OCI-M2 (cell line): Measurements from ENCODE around the gene TRMT11.
"Not testable (repeated sequence)": the region's sequence is repeated elsewhere in the genome, so short reads cannot be mapped to it uniquely, and the experiment has no call there.

Experiments
- DNase-seq: peaks from one replicate; lab custom pipeline; 2025; ENCODE audit not compliant: unreplicated experiment; lab: John Stamatoyannopoulos, UW

TRMT11 gene

GRCh38 chr6:125986301-125987025, at the start of gene TRMT11:
TSS of gene TRMT11 (plus strand) at chr6:125986540. CDS start at chr6:125986551, 11 bp downstream.
- peak; percentile 59 for DNase-seq

DNA sequence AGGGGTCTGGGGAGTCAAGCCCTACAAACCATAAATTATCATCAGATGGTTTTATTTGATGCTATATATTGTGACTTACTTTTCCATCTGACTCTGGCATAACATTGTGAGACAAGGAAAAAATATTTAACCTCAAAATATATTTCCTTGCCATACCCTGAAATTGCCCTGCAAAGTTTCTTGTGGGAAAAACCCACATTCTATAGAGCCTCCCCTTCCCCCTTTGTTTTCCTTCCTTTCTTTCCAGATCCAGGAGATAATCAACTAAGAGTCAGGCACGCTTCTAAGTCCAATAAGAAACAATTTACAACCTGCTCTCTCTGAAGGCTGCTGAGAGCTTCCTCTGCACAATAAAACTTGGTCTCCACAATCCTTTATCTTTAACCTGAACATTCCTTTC, 47.3 kb upstream of the TRMT11 start:
- no peak for DNase-seq

GRCh38 chr6:125939791-125940190, 46.5 kb upstream of the TRMT11 start:
- no peak for DNase-seq

- DNase-seq: no peak
Measured at GRCh38 chr6:125940247-125941041, 45.9 kb upstream of the TRMT11 start.

- no peak for DNase-seq
Measured at GRCh38 chr6:125942672-125943527, 43.4 kb upstream of the TRMT11 start.

DNA sequence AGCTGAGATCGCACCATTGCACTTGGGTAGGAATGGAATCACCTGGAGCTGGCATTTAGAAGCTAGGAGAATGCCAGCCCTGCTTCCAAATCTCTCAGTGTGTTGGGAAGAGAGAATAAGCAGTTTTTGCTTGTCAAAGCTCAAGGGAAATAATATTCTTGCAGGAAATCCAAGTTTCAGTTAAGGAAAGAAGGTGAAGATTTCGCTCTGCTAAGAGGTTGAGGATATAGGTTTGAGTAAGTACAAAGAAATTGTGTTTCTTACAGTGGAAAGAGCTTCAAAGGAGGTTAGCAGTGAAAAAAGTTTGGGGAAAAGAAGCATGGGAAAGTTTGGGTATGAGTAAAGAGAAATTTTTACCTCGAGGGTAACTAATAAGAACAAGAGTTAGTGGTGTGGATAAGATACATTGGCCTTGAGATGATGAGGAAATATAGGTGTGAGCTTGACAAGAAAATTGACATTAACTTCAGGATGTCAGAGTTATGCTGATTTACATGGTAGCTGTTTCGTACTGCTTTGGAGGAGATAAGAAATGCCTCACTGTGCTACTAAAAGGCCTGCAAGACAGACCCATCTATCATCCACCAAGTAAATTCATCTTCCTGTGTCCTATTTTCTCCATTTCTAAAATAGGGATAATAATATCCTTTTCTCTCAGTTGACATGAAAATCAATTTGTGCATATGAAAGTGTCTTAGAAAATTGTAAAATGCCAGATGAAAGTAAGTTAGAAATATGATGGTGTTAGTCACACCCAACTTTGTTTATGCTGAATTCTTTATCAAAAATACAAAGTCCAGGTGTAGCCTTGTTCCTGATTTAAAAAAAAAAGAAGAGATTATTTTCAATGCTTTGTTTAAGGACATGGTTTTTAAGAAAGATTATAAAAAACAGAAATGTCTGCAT, 42.6 kb upstream of the TRMT11 start:
- DNase-seq: no peak

- no peak for DNase-seq
Measured at GRCh38 chr6:125944434-125944816, 41.9 kb upstream of the TRMT11 start.

GRCh38 chr6:125944896-125945295, 41.4 kb upstream of the TRMT11 start:
- no peak for DNase-seq

- DNase-seq: no peak
Measured at GRCh38 chr6:125945378-125946141, 40.8 kb upstream of the TRMT11 start.

DNA sequence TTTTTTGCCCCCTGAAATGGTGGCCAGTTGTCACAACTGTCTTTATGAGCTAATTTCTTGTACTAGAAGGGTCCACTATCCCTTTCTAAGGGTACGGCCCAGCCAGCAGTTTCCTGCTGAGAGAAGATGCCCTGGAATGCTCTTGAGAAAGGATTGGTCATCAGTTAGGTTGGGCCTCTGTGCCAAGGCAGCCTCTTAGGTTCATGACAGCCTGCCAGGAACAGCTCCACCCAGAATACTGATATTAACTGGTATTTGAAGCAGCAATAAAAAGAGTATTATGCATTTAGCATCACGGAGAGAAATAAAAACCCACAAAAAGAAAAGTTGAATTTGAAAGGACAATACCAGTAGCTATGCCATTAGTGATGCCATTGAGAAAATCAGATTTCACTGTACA, 38.7 kb upstream of the TRMT11 start:
- DNase-seq: no peak

DNA sequence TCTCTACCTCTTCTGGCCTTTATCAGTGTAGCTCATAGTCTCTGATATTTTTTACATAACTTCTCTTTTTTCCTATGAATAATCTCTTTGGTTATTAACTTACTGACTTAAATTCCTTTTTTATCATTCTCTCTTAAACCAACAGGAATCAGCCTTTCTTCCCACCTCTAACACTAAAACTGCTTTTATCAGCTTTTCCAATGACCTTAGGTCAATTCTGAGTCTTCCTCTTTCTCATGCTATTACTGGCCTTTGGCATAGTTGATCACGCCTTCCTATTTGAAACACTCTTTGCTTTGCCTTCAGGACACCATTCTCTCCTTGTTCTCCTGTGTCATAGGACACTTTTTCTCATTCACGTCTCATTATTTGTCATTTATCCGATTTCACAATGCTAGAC, 37.9 kb upstream of the TRMT11 start:
- peak; percentile 50 for DNase-seq

- no peak for DNase-seq
Measured at GRCh38 chr6:125949069-125949468, 37.3 kb upstream of the TRMT11 start.

DNA sequence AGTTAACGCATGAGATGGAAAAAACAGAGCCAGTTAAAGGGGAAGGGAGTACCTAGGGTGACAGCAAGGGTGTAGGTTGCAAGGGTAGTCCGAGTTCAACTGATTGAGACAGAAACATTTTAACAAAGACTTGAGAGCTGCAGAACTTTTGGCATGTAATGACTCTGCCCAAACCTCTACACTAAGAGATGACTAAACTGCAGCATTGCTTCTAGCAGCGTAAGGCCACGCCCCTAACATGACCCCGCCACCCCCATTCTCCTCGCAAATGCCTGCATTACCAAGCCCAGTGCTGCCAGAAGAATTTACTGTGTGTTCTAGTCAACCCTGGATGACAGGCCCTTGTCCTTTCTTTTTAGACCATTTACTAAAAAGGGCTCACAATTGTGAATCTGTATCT, 36.0 kb upstream of the TRMT11 start:
- no peak for DNase-seq

GRCh38 chr6:125950716-125951115, 35.6 kb upstream of the TRMT11 start:
- DNase-seq: not testable (repeated sequence)

DNA sequence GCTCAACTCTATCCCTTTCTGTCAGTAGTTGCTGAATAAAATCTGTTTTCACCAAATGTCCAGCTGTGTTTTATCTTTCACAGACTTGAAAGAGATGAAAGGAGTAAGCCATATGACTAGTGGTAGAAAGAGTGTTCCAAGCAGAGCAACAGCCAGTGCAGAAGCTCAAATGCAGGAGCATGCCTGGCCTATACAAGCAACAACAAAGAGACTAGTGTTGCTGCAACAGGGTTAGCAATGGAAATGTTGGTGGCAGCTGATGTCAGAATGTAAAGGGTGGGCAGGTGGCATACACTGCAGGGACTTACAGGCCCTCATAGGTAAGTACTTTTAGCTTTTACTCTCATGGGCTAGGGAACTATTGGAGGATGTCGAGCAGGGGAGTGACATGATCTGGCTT, 35.0 kb upstream of the TRMT11 start:
- DNase-seq: no peak

- no peak for DNase-seq
Measured at GRCh38 chr6:125952764-125953501, 33.4 kb upstream of the TRMT11 start.

- no peak for DNase-seq
Measured at GRCh38 chr6:125953502-125953875, 32.9 kb upstream of the TRMT11 start.

GRCh38 chr6:125954735-125955339, 31.5 kb upstream of the TRMT11 start:
- DNase-seq: no peak

DNA sequence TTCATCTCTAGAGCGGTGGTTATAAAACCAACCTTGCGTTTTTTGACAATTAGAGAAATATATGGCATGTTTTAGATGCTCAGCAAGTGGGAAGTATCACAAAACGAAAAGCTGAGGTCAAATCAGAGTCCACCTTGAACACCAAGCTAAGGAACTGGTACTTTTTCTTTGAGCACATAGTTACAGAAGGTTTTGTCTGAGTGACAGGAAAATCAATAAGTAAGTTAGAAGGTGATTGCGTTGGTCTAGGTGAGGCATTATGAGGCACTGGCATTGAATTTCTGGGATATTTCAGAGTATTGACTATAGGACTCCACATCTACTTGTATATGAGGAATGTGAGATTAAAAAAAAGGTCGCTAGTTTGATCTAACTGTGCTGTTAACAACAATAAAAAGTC, 30.4 kb upstream of the TRMT11 start:
- no peak for DNase-seq
